Tibial nerve (tissue), 4 donors: ENCODE results near the gene SPTB. TPM values are rescaled to one million over a fixed set of nuclear protein-coding genes. Genes with fewer than 3 reads are reported as not detected.
A peak's percentile ranks its signal among the peaks of the same experiment; 100 is the strongest.

Experiments used
- DNase-seq, 2 donors: peaks; one replicate each; pipeline ENCODE4 v3.0.0-alpha.2; 2019; ENCODE audit warnings: low spot score in 2 of 2
- H3K27ac ChIP-seq, 4 donors: fragments of 200-600 bp; sonication (generic) in 3 of 4; one replicate each; pipeline ENCODE4 v1.5.1; 2017 to 2019; ENCODE audit warnings: mild to moderate bottlenecking in 1 of 4
- H3K27me3 ChIP-seq, 2 donors: fragments of 200-600 bp; sonication (generic) in 1 of 2; one replicate each; pipeline versions ENCODE4 v1.5.1 to v1.6.0; 2017 to 2019
- H3K36me3 ChIP-seq, 3 donors: fragments of 200-600 bp; sonication (generic); one replicate each; pipeline ENCODE4 v1.5.1; 2018 to 2019
- H3K4me1 ChIP-seq, 4 donors: fragments of 200-600 bp; sonication (generic) in 3 of 4; one replicate each; pipeline ENCODE4 v1.5.1; 2017 to 2019
- H3K4me3 ChIP-seq, 4 donors: fragments of 200-600 bp; sonication (generic) in 3 of 4; one replicate each; pipeline ENCODE4 v1.5.1; 2017 to 2019; ENCODE audit warnings: mild to moderate bottlenecking in 1 of 4, moderate library complexity in 1 of 4
- H3K9me3 ChIP-seq, 4 donors: fragments of 200-600 bp; sonication (generic) in 3 of 4; one replicate each; pipeline ENCODE4 v1.5.1; 2017 to 2019
- CTCF ChIP-seq, 5 experiments: fragments of 200-600 bp in 3 of 5; fragments of 450-650 bp in 2 of 5; sonication (generic) in 3 of 5; IDR thresholded peaks; one replicate each; pipeline ENCODE4 v1.5.1; 2016 to 2019; ENCODE audit warnings: antibody characterized with exemption in 5 of 5, mild to moderate bottlenecking in 3 of 5, moderate library complexity in 2 of 5
- EP300 ChIP-seq, 2 donors: sonication (generic); formaldehyde crosslinking; IDR thresholded peaks; one replicate each; pipeline ENCODE4 v1.6.1; 2017; ENCODE audit warnings: antibody characterized with exemption in 2 of 2, mild to moderate bottlenecking in 1 of 2
- POLR2A ChIP-seq, 2 donors: fragments of 450-650 bp; IDR thresholded peaks; one replicate each; pipeline ENCODE4 v1.6.1; 2017; ENCODE audit warnings: antibody characterized with exemption in 2 of 2, mild to moderate bottlenecking in 2 of 2, moderate library complexity in 2 of 2
- WGBS, 2 donors: methylation state at CpG; one replicate each; pipeline ENCODE4 v1.1.5; 2018; 5-methylcytosine and 5-hydroxymethylcytosine counted together
- total RNA-seq, 4 donors: library from RNA; depleted of rRNA; stranded (reverse); fragments of >200 nt; gene quantifications; one replicate each; pipeline ENCODE4 v1.1.0, GENCODE V29; 2016

Gene SPTB
- total RNA-seq, 4 donors from 2014 or later = 4.5 to 12.6 (median 9.2) TPM

GRCh38 chr14:64715146-64715627 is 164.5 kb downstream of the SPTB start:
- TF ChIP-seq POLR2A (IDR thresholded peaks at IDR 0.05) (no peak), CTCF (IDR thresholded peaks at IDR 0.05) (no peak), EP300 (IDR thresholded peaks at IDR 0.05) (no peak)
- WGBS, 2 donors = 36 to 40% methylated on average over 4 of the region's 4 CpGs
- peaks cover 0 to 70% (median 40%) of the 10 kb centered on the region in 4 donors for H3K4me1 ChIP-seq
- H3K36me3 ChIP-seq = no peaks in the 10 kb centered on the region
- H3K27ac ChIP-seq = peak overlapping the region; percentile 70 to 93 (median 85)
- DNase-seq = no peak
- no peaks in the 10 kb centered on the region for H3K27me3 ChIP-seq
- peak overlapping the region; percentile 24 to 48 (median 34) for H3K4me3 ChIP-seq
- peaks cover 0 to 18% (median 3%) of the 10 kb centered on the region in 4 donors for H3K9me3 ChIP-seq

DNA sequence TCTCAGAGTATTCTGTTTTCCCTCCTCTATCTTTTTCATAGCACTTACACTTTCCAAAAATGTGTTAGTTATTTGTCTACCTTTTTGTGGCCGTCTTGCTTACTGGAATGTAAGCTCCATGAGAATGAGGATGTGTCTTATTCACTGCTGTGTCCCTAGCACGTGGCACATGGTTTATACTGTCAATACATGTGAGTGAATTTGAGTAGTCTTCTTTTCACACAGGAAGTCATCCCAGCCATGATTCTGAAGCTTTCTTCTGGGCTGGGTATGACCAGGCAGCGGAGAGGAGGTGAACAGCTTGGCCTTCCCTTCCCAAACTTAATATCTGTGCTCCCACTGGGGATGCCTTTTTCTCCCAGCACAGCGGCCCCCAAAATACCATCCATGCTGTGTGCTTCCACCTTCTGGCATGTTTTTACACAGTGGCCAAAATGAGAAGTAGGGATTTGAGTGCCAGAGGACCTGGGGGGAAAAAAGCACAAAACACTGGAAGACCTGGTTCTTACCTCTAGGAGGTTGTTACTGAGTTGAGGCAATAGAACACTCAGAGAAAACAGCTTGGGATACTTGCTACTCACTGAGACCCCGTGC is 165.2 kb downstream of the SPTB start:
- Histone ChIP-seq H3K4me3 (no peak overlapping the region), H3K27me3 (no peaks in the 10 kb centered on the region), H3K27ac (peak overlapping the region in 3 of 4 donors; percentile 79 to 93 (median 91)), H3K9me3 (peaks cover 0 to 18% (median 3%) of the 10 kb centered on the region in 4 donors), H3K4me1 (peaks cover 0 to 70% (median 36%) of the 10 kb centered on the region in 4 donors), H3K36me3 (no peaks in the 10 kb centered on the region)
- no peak for TF ChIP-seq EP300 (IDR thresholded peaks at IDR 0.05)
- TF ChIP-seq CTCF (IDR thresholded peaks at IDR 0.05) = no peak
- TF ChIP-seq POLR2A (IDR thresholded peaks at IDR 0.05) = no peak
- WGBS, 2 donors = 65 to 69% methylated on average over 5 of the region's 5 CpGs
- DNase-seq = no peak

DNA sequence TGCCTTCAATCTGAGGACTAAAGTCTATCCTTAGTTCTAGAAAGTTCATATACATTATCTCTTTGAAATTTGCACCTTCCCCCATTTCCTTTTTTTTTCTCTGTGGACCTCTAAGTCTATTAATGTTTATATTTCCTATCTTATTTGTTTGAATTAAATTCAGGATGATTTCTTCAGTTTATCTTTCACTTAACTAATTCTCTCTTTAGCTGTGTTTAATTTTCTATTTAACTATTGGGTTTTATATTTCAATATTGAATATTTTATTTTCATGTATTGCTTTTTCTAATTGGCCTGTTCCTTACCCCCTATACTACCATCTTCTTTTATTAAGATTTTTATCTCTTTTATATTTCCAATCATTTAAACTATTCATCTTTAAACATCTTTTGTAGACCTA is 166.0 kb downstream of the SPTB start:
- no peaks in the 10 kb centered on the region for H3K27me3 ChIP-seq
- TF ChIP-seq CTCF (IDR thresholded peaks at IDR 0.05) = no peak
- no peak for TF ChIP-seq POLR2A (IDR thresholded peaks at IDR 0.05)
- no peak for TF ChIP-seq EP300 (IDR thresholded peaks at IDR 0.05)
- H3K9me3 ChIP-seq = peaks cover 0 to 18% (median 3%) of the 10 kb centered on the region in 4 donors
- H3K4me3 ChIP-seq = no peak overlapping the region
- peaks cover 0 to 70% (median 37%) of the 10 kb centered on the region in 4 donors for H3K4me1 ChIP-seq
- H3K27ac ChIP-seq = peak overlapping the region in 1 of 4 donors; percentile 93
- DNase-seq = no peak
- no peaks in the 10 kb centered on the region for H3K36me3 ChIP-seq

DNA sequence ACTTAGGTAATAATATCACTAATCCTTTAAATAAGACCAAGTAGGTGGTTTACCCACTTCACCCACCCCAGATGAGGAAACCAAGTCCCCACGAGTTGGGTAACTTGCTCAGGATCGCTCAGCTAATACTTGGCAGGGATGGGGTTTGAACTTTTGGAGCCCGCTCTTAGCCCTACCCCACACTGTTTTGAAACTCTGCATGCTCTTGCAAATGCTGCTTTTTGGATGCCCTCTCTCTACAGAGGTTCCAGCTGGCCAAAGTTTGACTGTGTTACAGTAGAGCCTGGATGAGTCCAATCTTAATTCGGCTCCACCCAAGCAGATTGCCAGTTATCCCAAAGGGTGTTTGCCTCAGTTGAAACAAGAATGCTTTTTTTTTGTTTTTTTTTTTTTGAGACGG is 168.7 kb downstream of the SPTB start:
- DNase-seq = peak in 1 of 2 donors; percentile 38

More for the DNA sequence above, 168.7 kb downstream of the SPTB start:
- H3K27me3 ChIP-seq = no peaks in the 10 kb centered on the region
- H3K4me3 ChIP-seq = no peak overlapping the region
- H3K9me3 ChIP-seq = peaks cover 0 to 18% (median 3%) of the 10 kb centered on the region in 4 donors
- WGBS, 2 donors = 36 to 45% methylated on average over 5 of the region's 5 CpGs
- peaks cover 0 to 72% (median 41%) of the 10 kb centered on the region in 4 donors for H3K4me1 ChIP-seq
- H3K36me3 ChIP-seq = no peaks in the 10 kb centered on the region
- TF ChIP-seq EP300 (IDR thresholded peaks at IDR 0.05) (peak in 1 of 2 donors; percentile 57), CTCF (IDR thresholded peaks at IDR 0.05) (no peak), POLR2A (IDR thresholded peaks at IDR 0.05) (no peak)
- H3K27ac ChIP-seq = peak overlapping the region; percentile 17 to 98 (median 68)
